Effector CD4-positive, alpha-beta T cell (primary cell): Measurements from ENCODE around the gene CDK6.
"Not testable (repeated sequence)": the region's sequence is repeated elsewhere in the genome, so short reads cannot be mapped to it uniquely, and the experiment has no call there.

Experiments used
- DNase-seq: peaks from one replicate; pipeline ENCODE4 v3.0.0-alpha.2; 2020

Gene CDK6

DNA sequence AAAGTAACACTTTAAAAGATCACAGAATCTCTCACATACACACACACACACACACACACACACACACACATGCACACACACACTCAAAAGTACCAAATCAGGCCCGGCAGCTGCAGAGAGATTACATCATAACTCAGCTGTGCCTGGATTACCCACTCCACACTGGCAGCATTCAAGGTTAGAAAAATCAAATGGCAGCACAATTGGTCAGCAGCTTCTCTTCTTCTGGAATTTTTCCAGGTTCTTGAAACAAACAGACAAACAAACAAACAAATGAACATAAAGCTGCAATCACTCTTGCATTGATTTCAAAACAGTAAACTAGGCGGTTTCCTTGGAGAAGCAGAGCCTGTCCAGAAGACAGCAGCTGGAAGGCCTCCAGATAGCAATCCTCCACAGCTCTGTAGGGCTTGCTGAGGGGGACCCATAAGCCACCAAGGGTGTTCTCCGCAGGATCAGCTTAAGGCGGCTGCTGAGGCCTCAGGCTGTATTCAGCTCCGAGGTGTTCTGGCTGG lies 221.7 kb downstream of the CDK6 start:
- DNase-seq: no peak

- no peak for DNase-seq
Observed at GRCh38 chr7:92613720-92614119, 222.7 kb downstream of the CDK6 start.

DNA sequence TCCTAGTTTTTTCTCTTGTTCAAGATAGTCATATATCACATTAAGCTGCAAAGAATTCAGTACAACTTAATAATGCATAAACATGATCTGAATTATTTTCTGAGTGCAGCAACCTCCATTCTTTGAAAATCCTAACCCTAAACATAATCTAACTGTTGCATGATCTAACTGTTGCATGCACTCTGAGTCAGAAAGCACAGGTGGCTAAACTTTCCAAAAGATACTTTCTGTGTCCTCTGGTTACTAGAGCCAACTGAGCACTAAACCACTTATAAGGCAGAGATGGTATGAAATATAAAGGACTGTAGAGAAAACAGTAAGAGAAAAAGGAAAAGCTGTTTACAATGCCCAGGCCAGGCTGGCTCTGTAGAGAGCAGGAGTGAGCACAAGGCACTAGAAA lies 223.2 kb downstream of the CDK6 start:
- no peak for DNase-seq

- DNase-seq: no peak
Observed at GRCh38 chr7:92612501-92612900, 223.9 kb downstream of the CDK6 start.

- no peak for DNase-seq
Observed at GRCh38 chr7:92611735-92612134, 224.6 kb downstream of the CDK6 start.

DNA sequence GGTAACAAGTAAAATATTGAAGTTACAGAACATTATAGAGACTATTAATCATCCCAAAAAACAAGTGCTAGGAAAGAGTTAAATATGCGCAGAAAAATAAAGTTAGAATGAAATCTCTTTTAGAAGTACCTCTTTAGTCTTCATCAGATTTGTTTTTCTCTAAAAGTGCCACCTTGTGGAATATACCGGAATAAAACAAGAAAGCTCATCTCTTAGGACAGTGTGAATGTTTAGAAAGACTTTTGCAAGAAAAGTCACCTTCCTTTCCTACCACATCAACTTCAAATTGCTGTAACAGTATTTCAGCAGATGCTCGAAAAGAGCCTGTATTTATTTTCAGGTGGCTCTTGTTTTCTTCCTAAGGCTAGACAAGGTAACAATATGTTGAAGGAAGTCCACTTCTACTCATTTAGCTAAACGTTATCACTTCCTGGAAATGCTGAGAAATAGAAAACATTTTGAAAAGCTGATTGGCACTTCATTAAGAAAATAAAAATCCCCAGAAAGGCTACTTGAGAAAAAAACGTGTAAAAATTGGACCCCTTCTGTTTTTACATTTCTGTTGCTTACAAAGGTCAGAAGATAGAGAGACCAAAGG lies 226.4 kb downstream of the CDK6 start:
- no peak for DNase-seq

DNA sequence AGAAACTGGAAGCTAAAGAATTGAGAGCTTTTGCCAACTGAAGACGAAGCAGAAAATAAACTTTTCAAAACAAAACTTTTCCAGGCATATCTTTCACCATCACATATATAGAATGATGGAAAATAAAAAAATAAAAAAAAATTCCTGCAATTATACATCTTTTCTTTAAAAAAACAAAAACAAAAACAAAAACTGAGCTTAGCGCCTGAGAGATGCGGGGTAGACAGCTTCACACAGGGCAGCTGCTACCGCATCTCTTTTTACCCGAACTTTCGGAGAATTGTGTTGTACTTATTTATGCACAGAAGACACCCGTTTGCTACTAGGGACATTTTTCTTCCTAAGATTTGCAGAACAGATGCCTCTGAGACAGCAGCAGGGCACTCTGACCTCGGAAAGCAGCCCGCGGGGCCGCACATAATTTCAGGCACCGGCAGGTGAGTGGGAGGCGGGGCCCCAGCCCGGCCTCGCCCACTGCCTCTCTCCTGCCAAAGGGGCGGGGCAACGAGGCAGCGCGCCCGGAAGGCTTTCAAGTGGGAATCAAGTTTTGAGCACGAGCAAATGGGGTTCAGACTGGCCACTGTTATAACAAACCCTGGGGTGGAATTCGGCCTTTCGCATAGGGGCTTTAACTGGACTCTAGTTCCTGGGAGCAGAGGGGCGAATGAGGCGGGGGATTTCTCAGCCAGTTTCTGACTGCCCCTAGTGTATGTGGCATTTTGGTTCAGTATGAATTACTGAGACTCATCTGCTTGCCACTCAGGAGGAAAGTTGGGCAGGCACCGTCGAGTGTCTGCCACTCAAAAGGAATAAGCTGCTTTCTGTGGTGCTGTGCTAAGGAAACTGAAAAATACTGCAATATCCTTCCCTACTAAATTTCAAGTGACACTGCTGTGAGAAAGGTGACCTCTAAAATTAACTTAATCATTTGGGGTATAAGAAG lies 227.7 kb downstream of the CDK6 start:
- no peak for DNase-seq

GRCh38 chr7:92606985-92607384 lies 229.4 kb downstream of the CDK6 start:
- DNase-seq: no peak

GRCh38 chr7:92604517-92604916 lies 231.9 kb downstream of the CDK6 start:
- not testable (repeated sequence) for DNase-seq

DNA sequence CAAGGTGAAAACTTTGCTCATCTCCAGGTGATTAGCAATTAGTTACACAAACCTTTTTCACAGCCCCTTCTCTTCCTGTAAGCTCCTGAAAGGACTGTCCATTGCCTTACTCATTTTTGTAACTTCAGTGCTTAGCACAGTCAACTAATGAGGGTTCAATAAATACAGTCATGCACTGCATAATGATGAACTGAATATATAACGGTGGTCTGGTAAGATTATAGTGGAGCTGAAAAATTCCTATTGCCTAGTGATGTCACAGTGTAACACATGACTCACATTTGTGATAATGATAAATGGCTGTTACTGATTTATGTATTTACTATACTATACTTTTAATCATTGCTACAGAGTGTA lies 233.3 kb downstream of the CDK6 start:
- DNase-seq: no peak

GRCh38 chr7:92602352-92603088 lies 233.9 kb downstream of the CDK6 start:
- no peak for DNase-seq

DNA sequence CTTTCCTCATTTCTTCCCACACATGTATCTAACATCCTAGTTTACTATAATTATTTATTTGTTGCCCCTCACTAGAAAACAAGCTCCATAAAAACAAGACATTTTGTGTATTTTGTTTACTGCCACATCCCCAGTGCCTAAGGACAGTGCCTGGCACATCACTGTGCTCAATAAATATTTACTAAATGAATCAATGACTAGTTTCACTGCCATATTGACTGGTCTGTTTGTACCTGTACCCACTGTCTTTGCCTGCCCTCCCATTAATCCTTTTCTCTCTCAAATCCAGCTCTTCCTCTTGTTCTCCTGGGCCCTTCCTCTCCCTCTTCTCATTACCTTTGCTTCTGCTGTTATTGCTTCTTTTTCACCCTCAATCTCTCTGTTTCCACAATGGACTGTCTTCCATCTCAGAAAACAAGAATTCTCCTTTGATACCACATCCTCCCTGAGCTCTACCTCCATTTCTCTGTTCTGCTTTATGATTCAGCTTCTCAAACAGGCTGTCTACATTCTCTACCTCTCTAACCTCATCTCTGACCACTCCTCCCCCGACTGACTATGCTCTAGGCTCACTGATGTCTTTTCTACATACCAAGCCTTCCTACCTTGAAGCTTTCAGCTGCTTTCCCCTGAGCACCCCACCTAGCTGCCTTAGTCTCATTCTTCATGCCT lies 237.9 kb downstream of the CDK6 start:
- DNase-seq: no peak

- no peak for DNase-seq
Observed at GRCh38 chr7:92595281-92595680, 241.1 kb downstream of the CDK6 start.

DNA sequence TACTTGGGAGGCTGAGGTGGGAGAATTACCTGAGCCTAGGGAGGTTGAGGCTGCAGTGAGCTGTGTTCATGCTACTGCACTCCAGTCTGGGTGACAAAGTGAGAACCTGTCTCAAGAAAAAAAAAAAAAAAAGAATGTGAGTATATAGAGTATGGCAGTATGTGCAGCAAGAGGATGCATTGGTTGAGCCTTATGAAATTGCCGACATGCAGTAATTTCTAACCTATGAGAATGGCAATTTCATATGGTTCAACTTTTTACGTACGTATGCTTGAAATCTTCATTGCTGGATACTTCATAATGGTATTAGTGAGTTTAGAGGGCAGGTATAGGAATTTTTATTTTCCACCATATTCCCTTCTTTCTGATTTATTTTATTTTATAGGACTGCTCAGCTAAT lies 241.6 kb downstream of the CDK6 start:
- no peak for DNase-seq

GRCh38 chr7:92590711-92591310 lies 245.6 kb downstream of the CDK6 start:
- DNase-seq: no peak

GRCh38 chr7:92589056-92589455 lies 247.3 kb downstream of the CDK6 start:
- DNase-seq: no peak

GRCh38 chr7:92588561-92588960 lies 247.8 kb downstream of the CDK6 start:
- DNase-seq: no peak

GRCh38 chr7:92586841-92587240 lies 249.5 kb downstream of the CDK6 start:
- DNase-seq: no peak

DNA sequence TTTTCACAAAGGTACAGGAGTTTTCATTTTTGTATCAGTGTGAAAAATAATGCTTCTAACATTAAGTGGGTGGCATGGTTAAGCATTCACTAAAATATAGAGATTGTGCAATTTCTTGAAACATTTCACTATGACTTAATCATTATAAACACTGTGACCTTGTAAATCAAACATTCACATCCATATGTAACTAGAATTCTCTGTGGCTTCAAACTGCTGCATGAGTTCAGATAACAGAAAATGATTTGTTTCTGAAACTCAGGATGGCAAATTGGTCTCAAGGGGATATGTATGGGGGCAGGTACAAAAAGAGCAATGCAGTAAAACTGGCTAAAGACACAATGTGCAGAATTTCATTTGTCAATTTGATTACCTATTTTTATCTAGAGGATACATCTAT lies 250.0 kb downstream of the CDK6 start:
- DNase-seq: no peak

GRCh38 chr7:92584953-92585352 lies 251.4 kb downstream of the CDK6 start:
- DNase-seq: no peak

- DNase-seq: no peak
Observed at GRCh38 chr7:92582948-92583347, 253.4 kb downstream of the CDK6 start.

DNA sequence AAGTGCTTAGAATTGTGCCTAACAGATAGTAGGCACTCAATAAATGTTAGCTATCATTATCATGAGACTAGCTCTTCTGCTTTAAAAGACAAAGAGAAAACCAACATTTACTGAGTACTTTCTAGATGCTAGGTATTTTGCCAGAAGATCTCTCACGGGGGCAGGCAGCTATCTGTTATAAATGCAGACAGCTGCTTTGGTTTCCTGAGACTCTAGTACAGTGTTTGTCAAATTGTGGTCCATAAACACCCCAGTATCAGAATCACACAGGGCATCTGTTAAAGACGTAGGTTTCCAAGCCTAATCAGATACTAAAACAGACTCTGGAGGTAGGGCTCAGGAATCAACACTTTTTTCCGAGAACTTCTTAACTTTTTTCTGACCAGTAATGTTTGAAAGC lies 260.1 kb downstream of the CDK6 start:
- no peak for DNase-seq

DNA sequence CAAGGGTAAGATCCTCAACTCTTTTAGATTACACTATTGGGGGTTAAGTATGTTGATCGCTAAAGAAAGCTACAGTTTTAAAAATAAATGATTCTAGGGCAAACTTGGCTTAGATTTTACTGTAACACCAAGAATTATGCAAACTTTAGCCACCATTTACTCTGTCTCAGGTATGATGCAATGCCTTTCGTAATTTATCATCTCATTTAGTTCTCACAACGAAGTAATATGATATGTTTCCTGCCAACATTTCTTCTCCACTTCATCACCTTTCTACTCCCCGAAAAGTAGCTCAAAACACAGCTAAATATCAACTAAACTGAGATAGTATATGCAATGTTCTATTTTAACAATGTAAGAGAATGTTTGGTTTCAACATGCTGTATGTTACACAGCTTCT lies 267.2 kb downstream of the CDK6 start:
- DNase-seq: no peak
